A673 (cell line): Measurements from ENCODE around the gene VASH1. TPM values are rescaled to one million over a fixed set of nuclear protein-coding genes. Genes with fewer than 3 reads are reported as not detected.

Experiments used
- BruUV-seq: library from RNA; stranded (reverse); fragments of 400-500 nt; replicated peaks from 2 replicates; lab custom pipeline; 2021; lab: Mats Ljungman, UMichigan
- CTCF ChIA-PET: fragments of 300-600 bp; sonication (Branson Sonifier 250); formaldehyde crosslinking; loops from one replicate; lab custom pipeline; 2022; ENCODE audit warnings: antibody characterized with exemption; lab: Charles Lee
- POLR2A ChIA-PET: fragments of 300-600 bp; sonication (Branson Sonifier 250); formaldehyde crosslinking; loops from one replicate; lab custom pipeline; 2022; ENCODE audit warnings: antibody characterized with exemption; ENCODE audit not compliant: low non-redundant PET; lab: Charles Lee
- DNase-seq: peaks from one replicate; pipeline ENCODE4 v3.0.0-alpha.2; 2015; ENCODE audit warnings: low spot score
- H3K27ac ChIP-seq: fragments of 200-600 bp; sonication (generic); 2 replicates; pipeline ENCODE4 v1.5.1; 2016; ENCODE audit warnings: mixed run types, low read depth, mild to moderate bottlenecking, mixed read lengths, antibody characterized with exemption, low read length; ENCODE audit not compliant: poor library complexity, severe bottlenecking
- H3K27me3 ChIP-seq: fragments of 200-600 bp; sonication (generic); replicated peaks from 2 replicates; pipeline ENCODE4 v1.6.1; 2017; ENCODE audit warnings: mixed run types, low read depth, mild to moderate bottlenecking, mixed read lengths, antibody characterized with exemption, low read length; ENCODE audit not compliant: insufficient read depth, poor library complexity
- H3K36me3 ChIP-seq: fragments of 200-600 bp; sonication (generic); 2 replicates; pipeline ENCODE4 v1.6.1; 2016; ENCODE audit warnings: mixed run types, mild to moderate bottlenecking, mixed read lengths, antibody characterized with exemption, low read length; ENCODE audit not compliant: insufficient read depth, poor library complexity, severe bottlenecking
- H3K4me1 ChIP-seq: fragments of 200-600 bp; sonication (generic); 2 replicates; pipeline ENCODE4 v1.6.1; 2017; ENCODE audit warnings: mixed run types, mild to moderate bottlenecking, mixed read lengths, antibody characterized with exemption, low read length; ENCODE audit not compliant: insufficient read depth, poor library complexity, severe bottlenecking
- H3K4me3 ChIP-seq: fragments of 200-600 bp; sonication (generic); 2 replicates; pipeline ENCODE4 v1.5.1; 2016; ENCODE audit warnings: low read depth, mixed run types, mild to moderate bottlenecking, mixed read lengths, low read length; ENCODE audit not compliant: poor library complexity, severe bottlenecking
- H3K9me3 ChIP-seq: fragments of 200-600 bp; sonication (generic); 2 replicates; pipeline ENCODE4 v1.6.1; 2016; ENCODE audit warnings: mixed run types, low read depth, mild to moderate bottlenecking, mixed read lengths, antibody characterized with exemption, low read length; ENCODE audit not compliant: poor library complexity, severe bottlenecking
- EZH2 ChIP-seq: fragments of 200-600 bp; sonication (generic); IDR thresholded peaks from 2 replicates; pipeline ENCODE4 v1.6.1; 2017; ENCODE audit warnings: borderline replicate concordance, low read depth, mild to moderate bottlenecking, mixed read lengths, antibody characterized with exemption, low read length; ENCODE audit not compliant: poor library complexity, severe bottlenecking
- intact Hi-C: fragments of 100-400 bp; cut with micrococcal nuclease; formaldehyde crosslinking; loops from one replicate; pipeline ENCODE4 v1.10.0; 2022; ENCODE audit not compliant: unreplicated experiment
- total RNA-seq: library from RNA; stranded (reverse); gene quantifications from 2 replicates; pipeline ENCODE4 v1.2.3, GENCODE V29; 2021
- TF ChIP-seq, protein P1 (sequence below): fragments of 300-800, 200-600 bp; sonication (generic); conservative IDR thresholded peaks from 2 replicates; pipeline ENCODE4 v1.5.1; 2017; ENCODE audit warnings: low read depth, mild to moderate bottlenecking, antibody characterized with exemption, low read length, moderate library complexity, mixed read lengths

The VASH1 gene
- total RNA-seq, 1 experiment from 2014 or later, result 6.8 TPM

DNA sequence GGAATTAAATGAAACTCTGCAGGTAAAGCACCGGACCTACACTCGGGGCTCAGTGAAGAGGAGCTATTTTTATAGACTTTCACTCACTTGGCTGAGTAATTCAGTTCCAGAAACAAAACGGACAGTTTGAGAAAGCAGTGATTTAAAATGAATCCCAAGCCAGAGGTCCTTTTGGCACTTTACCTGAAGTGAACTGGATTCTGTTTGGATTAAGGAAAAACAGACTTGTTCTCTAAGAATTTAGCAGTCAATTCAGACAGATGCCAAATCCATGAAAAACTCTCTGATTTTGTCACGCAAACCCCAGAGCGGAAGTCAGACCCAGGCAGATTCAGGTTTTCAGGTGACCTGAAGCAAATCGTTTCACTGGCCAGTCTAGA lies 4.9 kb upstream of the VASH1 start:
- H3K36me3 ChIP-seq, result no peaks in the 10 kb centered on the region
- no peak for DNase-seq
- peaks cover 4% of the 10 kb centered on the region for H3K4me1 ChIP-seq
- ChIA-PET CTCF (no interaction called here), POLR2A (no interaction called here)
- TF ChIP-seq, protein P1, sequence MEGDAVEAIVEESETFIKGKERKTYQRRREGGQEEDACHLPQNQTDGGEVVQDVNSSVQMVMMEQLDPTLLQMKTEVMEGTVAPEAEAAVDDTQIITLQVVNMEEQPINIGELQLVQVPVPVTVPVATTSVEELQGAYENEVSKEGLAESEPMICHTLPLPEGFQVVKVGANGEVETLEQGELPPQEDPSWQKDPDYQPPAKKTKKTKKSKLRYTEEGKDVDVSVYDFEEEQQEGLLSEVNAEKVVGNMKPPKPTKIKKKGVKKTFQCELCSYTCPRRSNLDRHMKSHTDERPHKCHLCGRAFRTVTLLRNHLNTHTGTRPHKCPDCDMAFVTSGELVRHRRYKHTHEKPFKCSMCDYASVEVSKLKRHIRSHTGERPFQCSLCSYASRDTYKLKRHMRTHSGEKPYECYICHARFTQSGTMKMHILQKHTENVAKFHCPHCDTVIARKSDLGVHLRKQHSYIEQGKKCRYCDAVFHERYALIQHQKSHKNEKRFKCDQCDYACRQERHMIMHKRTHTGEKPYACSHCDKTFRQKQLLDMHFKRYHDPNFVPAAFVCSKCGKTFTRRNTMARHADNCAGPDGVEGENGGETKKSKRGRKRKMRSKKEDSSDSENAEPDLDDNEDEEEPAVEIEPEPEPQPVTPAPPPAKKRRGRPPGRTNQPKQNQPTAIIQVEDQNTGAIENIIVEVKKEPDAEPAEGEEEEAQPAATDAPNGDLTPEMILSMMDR, result no peak
- TF ChIP-seq EZH2, result no peak
- intact Hi-C loops, result no loop called here
- H3K4me3 ChIP-seq, result no peak overlapping the region
- H3K9me3 ChIP-seq, result no peaks in the 10 kb centered on the region
- no TSS peak for BruUV-seq
- no peaks in the 10 kb centered on the region for H3K27me3 ChIP-seq
- H3K27ac ChIP-seq, result no peak overlapping the region

DNA sequence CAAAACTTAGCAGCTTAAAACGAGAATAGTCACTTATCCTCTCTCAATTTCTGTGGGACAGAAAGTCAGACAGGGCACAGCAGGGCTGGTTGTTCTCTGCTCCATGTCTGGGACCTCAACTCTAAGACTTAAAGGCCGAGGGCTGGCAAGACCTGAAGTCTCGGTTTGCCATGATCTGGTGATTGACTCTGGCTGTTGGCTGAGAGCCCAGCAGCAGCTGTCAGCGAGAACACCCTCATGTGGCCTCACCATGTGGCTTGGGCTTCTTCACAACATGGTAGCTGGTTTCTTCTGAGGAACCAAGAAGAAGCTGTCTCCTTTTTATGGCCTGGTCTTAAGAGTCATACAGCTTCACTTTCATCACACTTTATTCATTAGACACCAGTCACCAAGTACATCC lies 1.7 kb upstream of the VASH1 start:
- Histone ChIP-seq H3K9me3 (no peaks in the 10 kb centered on the region), H3K27me3 (no peaks in the 10 kb centered on the region), H3K36me3 (no peaks in the 10 kb centered on the region), H3K4me3 (no peak overlapping the region), H3K4me1 (peaks cover 4% of the 10 kb centered on the region), H3K27ac (no peak overlapping the region)
- BruUV-seq, result no TSS peak
- TF ChIP-seq EZH2, result no peak
- TF ChIP-seq, protein P1, result no peak
- DNase-seq, result no peak
- CTCF ChIA-PET, result no interaction called here
- POLR2A ChIA-PET, result interaction anchor here (0.7 kb wide), 1 partner anchor 523 kb away, joined by 3 read pairs; no protein-coding TSS in a partner anchor
- intact Hi-C loops, result no loop called here

DNA sequence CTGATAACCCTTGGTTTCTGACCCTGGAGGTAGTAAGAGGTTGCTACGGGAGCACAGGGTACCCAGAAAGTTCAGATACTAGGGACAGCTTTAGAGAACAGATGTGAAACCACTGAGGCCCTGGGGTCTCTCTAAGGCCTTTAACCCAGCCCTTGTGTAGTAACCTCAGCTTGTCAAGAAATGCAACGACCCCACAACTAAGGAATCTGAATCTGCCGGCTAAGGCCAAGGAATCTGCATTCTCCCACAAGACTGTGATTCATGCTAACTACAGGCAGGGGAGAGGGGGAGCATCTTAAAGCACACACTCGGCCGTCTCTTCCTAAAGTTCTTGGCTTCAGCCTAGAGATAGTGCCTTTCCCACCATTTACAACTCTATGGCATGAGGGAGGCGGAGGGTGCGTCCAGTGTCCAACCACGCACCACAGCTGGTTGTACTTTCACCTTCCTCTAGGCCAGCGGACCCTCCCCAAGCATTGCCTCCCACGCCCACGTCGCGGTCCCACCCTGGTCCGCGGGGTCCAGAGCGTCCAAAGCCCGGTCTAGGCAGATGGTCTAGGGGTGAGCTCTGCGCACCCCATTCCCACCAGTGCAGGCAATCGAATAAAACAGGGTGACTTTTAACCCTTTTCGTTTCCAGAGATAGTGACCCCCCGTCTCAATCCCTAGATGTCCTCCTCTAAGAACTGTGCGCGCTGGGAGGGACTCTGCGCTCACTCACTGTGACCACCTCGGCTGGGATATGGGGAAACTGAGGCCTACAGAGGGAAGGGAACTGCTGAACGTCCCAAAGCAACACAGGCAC lies 735 bp upstream of the VASH1 start:
- Histone ChIP-seq H3K4me3 (peak overlapping the region; percentile 61), H3K27me3 (no peaks in the 10 kb centered on the region), H3K27ac (no peak overlapping the region), H3K9me3 (no peaks in the 10 kb centered on the region), H3K4me1 (peaks cover 4% of the 10 kb centered on the region), H3K36me3 (no peaks in the 10 kb centered on the region)
- intact Hi-C loops, result no loop called here
- ChIA-PET POLR2A (interaction anchor here (0.7 kb wide), 1 partner anchor 524 kb away, joined by 3 read pairs; no protein-coding TSS in a partner anchor), CTCF (no interaction called here)
- no TSS peak for BruUV-seq
- TF ChIP-seq, protein P1, result no peak
- DNase-seq, result no peak
